Activated CD4-positive, alpha-beta T cell treated with anti-CD3 and anti-CD28 coated beads for 36 hours (primary cell): ENCODE results near the gene OSBP2. TPM values are rescaled to one million over a fixed set of nuclear protein-coding genes. Genes with fewer than 3 reads are reported as not detected.
"Not testable (repeated sequence)": the region's sequence is repeated elsewhere in the genome, so short reads cannot be mapped to it uniquely, and the experiment has no call there.

Source experiments
- ATAC-seq: fragments of 200-7000 bp; cut with Tn5 transposase; one replicate; pipeline ENCODE4 v1.10.0; 2021; ENCODE audit warnings: mild to moderate bottlenecking, moderate library complexity
- CTCF ChIA-PET: fragments of 350-600 bp; sonication (Branson Sonifier 250); formaldehyde crosslinking; loops from one replicate; lab custom pipeline; 2021; ENCODE audit warnings: antibody characterized with exemption; lab: Charles Lee
- POLR2A ChIA-PET: fragments of 350-600 bp; sonication (Branson Sonifier 250); formaldehyde crosslinking; loops from one replicate; lab custom pipeline; 2021; ENCODE audit warnings: antibody characterized with exemption, inconsistent platforms; lab: Charles Lee
- DNase-seq: peaks from one replicate; pipeline ENCODE4 v3.0.0-alpha.2; 2020
- H3K27ac Mint-ChIP-seq: one replicate; pipeline ENCODE4 v1.8.0; 2021; ENCODE audit warnings: mixed read lengths
- H3K27me3 Mint-ChIP-seq: one replicate; pipeline ENCODE4 v1.8.0; 2021; ENCODE audit warnings: mixed read lengths
- H3K36me3 Mint-ChIP-seq: one replicate; pipeline ENCODE4 v1.8.0; 2021; ENCODE audit warnings: low read depth, mixed read lengths
- H3K4me1 Mint-ChIP-seq: one replicate; pipeline ENCODE4 v1.8.0; 2021; ENCODE audit warnings: mixed read lengths
- H3K4me3 Mint-ChIP-seq: one replicate; pipeline ENCODE4 v1.8.0; 2021; ENCODE audit warnings: mild to moderate bottlenecking, moderate library complexity, mixed read lengths
- H3K9me3 Mint-ChIP-seq: one replicate; pipeline ENCODE4 v1.8.0; 2021; ENCODE audit warnings: low read depth, mixed read lengths
- intact Hi-C, 2 experiments: fragments of 100-400 bp; cut with DNase I in 1 of 2; cut with micrococcal nuclease in 1 of 2; formaldehyde crosslinking; loops; one replicate each; pipeline versions ENCODE4 v1.14.2 to v1.15.1; 2022 to 2024; cut with DNase I, micrococcal nuclease
- total RNA-seq, 2 experiments: library from RNA; stranded (reverse); gene quantifications; one replicate each; pipeline ENCODE4 v1.2.3, GENCODE V29; 2021

Gene OSBP2
- total RNA-seq, 2 experiments from 2014 or later = 1.2 to 1.4 TPM

DNA sequence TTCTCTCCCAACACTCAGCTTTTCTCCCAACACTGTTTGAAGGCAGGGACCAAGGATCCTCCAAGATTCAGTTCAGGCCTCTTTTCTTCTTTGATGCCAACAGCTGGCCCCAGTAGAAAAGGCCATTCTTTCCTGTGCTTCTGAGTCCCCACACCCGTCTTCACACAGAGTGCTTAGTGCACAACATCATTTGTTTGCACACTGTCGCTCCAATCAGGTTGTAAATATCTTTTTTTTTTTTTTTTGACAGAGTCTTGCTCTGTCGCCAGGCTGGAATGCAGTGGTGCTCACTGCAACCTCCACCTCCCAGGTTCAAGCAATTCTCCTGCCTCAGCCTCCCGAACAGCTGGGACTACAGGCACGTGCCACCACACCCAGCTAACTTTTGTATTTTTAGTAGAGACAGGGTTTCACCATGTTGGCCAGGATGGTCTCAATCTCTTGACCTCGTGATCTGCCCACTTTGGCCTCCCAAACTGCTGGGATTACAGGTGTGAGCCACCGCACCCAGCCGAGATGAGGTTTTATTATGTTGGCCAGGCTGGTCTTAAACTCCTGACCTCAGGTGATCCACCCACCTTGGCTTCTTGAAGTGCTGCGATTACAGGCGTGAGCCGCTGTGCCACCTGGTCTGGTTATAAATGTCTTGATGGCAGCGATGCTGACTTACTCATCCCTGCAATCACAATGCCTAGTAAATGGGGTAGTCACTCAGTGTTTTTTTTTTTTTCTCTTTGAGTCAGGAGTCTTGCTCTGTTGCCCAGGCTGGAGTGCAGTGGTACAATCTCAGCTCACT is 14.6 kb upstream of the OSBP2 start:
- H3K9me3 Mint-ChIP-seq, H3K4me3 Mint-ChIP-seq, H3K27ac Mint-ChIP-seq, intact Hi-C loops, DNase-seq, POLR2A ChIA-PET, ATAC-seq, H3K27me3 Mint-ChIP-seq, H3K4me1 Mint-ChIP-seq, H3K36me3 Mint-ChIP-seq: not testable (repeated sequence)
- CTCF ChIA-PET = interaction anchor here (0.7 kb wide), 2 partner anchors 61 to 1024 kb away, joined by 3 read pairs; no protein-coding TSS in a partner anchor

DNA sequence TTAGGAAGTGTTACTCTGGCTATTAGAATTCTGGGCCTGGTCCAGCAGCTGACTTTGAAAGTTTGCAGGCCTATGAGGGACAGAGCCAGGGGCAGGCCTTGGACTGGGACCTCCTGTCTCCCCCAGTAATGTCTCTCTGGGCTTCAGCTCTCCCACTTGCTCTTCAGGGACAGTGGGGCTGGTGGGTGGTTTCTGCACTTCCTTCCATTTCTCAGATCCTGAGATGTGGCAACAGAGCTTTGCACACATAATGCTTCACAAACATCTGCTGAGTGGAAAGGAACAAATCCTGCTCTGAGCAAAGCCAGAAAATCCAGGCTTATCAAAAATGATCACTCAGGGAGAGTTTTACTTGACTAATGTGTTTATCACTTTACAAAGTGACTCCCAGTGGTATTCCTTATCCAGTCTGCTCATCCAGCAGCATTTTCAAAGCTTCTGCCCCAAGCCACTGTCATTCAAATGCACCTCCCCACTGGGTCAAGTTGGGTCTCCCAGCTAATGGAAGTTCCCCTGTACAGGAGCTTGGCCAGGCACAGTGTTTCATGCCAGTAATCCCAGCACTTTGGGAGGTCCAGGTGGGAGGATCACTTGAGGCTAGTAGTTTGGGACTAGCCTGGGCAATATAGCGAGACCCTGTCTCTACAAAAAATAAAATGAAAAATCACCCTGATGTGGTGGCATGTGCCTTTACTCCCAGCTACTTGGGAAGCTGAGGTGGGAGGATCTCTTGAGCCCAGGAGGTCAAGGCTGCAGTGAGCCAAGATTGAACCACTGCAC is 13.5 kb upstream of the OSBP2 start:
- H3K27me3 Mint-ChIP-seq = peaks cover 10% of the 10 kb centered on the region
- no peaks in the 10 kb centered on the region for H3K9me3 Mint-ChIP-seq
- no peak overlapping the region for H3K4me3 Mint-ChIP-seq
- no peak for ATAC-seq
- no peaks in the 10 kb centered on the region for H3K36me3 Mint-ChIP-seq
- intact Hi-C loops = no loop called here
- DNase-seq = no peak
- H3K4me1 Mint-ChIP-seq = no peaks in the 10 kb centered on the region
- H3K27ac Mint-ChIP-seq = no peak overlapping the region
- POLR2A ChIA-PET = no interaction called here
- CTCF ChIA-PET = interaction anchor here (0.6 kb wide), 1 partner anchor 71 kb away, joined by 3 read pairs; no protein-coding TSS in a partner anchor

DNA sequence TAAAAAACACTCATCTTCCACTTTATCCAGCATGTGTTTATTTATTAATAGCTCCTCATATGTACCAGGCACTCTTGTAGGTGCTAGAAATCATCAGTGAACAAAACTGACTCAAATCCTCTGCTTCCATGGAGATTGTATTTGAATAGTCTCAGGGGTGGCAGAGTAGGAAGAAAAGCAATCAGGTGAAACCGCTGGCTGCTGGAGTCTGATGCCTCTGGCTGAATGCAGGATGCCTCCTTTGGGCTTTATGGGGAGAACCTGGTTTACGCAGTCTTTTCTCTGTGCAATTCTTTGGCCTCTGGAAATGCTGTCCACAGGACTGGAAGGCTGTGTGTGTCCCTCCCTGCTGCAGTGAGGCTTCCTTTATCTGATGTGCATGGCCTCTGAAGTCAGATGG is 12.8 kb upstream of the OSBP2 start:
- Mint-ChIP-seq H3K36me3 (no peaks in the 10 kb centered on the region), H3K4me1 (no peaks in the 10 kb centered on the region), H3K27ac (no peak overlapping the region), H3K9me3 (no peaks in the 10 kb centered on the region), H3K4me3 (no peak overlapping the region), H3K27me3 (peaks cover 7% of the 10 kb centered on the region)
- ChIA-PET CTCF (interaction anchor here (0.6 kb wide), 1 partner anchor 71 kb away, joined by 3 read pairs; no protein-coding TSS in a partner anchor), POLR2A (no interaction called here)
- ATAC-seq = no peak
- intact Hi-C loops = no loop called here
- DNase-seq = no peak

GRCh38 chr22:30685178-30685577 is 9.5 kb upstream of the OSBP2 start:
- ChIA-PET CTCF (interaction anchor here (0.6 kb wide), 1 partner anchor 40 kb away, joined by 3 read pairs; no protein-coding TSS in a partner anchor), POLR2A (interaction anchor here (0.7 kb wide), 1 partner anchor 70 kb away, joined by 6 read pairs; no protein-coding TSS in a partner anchor)
- Mint-ChIP-seq H3K27me3 (no peaks in the 10 kb centered on the region), H3K36me3 (no peaks in the 10 kb centered on the region), H3K4me3 (no peak overlapping the region), H3K4me1 (no peaks in the 10 kb centered on the region), H3K27ac (no peak overlapping the region), H3K9me3 (no peaks in the 10 kb centered on the region)
- DNase-seq (no peak), ATAC-seq (no peak)
- intact Hi-C loops = no loop called here

GRCh38 chr22:30687358-30687757 is 7.3 kb upstream of the OSBP2 start:
- H3K9me3 Mint-ChIP-seq = no peaks in the 10 kb centered on the region
- no peaks in the 10 kb centered on the region for H3K4me1 Mint-ChIP-seq
- H3K36me3 Mint-ChIP-seq = no peaks in the 10 kb centered on the region
- no peak for ATAC-seq
- no peak overlapping the region for H3K27ac Mint-ChIP-seq
- intact Hi-C loops = no loop called here
- DNase-seq = no peak
- CTCF ChIA-PET = interaction anchor here (0.8 kb wide), 1 partner anchor 1254 kb away, joined by 3 read pairs; no protein-coding TSS in a partner anchor
- POLR2A ChIA-PET = no interaction called here
- H3K27me3 Mint-ChIP-seq = peaks cover 3% of the 10 kb centered on the region
- no peak overlapping the region for H3K4me3 Mint-ChIP-seq

DNA sequence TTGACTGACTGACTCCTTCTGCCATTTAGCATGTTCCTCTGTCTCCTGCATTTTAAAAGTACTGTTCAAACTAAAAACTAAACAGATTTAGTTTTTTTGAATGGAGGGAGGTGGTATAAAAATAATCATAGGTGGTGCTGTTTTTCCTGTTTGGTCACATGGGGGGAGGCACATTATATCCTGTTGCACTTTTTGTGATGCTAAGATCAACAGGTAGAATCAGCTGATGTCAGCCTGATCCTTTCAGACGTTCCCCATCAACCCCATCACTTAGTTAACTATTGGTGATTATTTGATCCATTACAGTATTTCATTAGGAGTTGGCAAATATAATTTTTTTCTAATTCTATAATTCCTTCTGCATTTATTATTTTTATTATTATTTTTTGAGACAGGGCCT is 5.1 kb upstream of the OSBP2 start:
- no peak overlapping the region for H3K4me3 Mint-ChIP-seq
- no peak for ATAC-seq
- no peak for DNase-seq
- ChIA-PET POLR2A (no interaction called here), CTCF (interaction anchor here (0.6 kb wide), 1 partner anchor 115 kb away, joined by 3 read pairs; no protein-coding TSS in a partner anchor)
- H3K27ac Mint-ChIP-seq = no peak overlapping the region
- peaks cover 12% of the 10 kb centered on the region for H3K27me3 Mint-ChIP-seq
- intact Hi-C loops = no loop called here
- no peaks in the 10 kb centered on the region for H3K9me3 Mint-ChIP-seq
- peaks cover 5% of the 10 kb centered on the region for H3K4me1 Mint-ChIP-seq
- H3K36me3 Mint-ChIP-seq = no peaks in the 10 kb centered on the region

DNA sequence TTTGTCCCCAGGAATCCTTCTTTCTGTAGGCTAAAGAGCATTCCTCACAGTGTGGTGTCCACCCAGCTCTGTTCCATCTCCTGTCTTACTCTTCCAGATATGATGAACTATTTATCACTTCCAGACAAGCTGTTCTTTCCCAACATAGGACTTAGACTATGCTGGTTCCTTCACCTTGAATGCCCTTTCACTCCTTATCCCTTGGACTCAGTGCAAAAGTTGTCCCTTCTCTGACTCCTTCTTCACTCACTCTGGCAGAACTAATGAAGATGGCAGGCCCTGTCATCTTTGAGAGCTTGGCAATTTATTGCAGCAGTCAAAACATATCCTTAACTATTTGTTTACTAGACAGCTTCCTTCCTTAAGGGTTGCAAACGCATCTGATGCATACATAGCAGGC is 3.5 kb upstream of the OSBP2 start:
- Mint-ChIP-seq H3K4me1 (peaks cover 5% of the 10 kb centered on the region), H3K4me3 (no peak overlapping the region), H3K36me3 (no peaks in the 10 kb centered on the region), H3K27me3 (peaks cover 18% of the 10 kb centered on the region), H3K9me3 (no peaks in the 10 kb centered on the region), H3K27ac (no peak overlapping the region)
- ChIA-PET CTCF (interaction anchor here (0.8 to 1.5 kb wide), 3 partner anchors 41 to 309 kb away, joined by 3 to 6 read pairs (median 4); no protein-coding TSS in a partner anchor), POLR2A (no interaction called here)
- intact Hi-C loops = no loop called here
- ATAC-seq (no peak), DNase-seq (no peak)

GRCh38 chr22:30694171-30694639 is 469 bp upstream of the OSBP2 start:
- CTCF ChIA-PET = interaction anchor here (1.1 to 1.3 kb wide), 2 partner anchors 44 to 61 kb away, joined by 3 to 4 read pairs; no protein-coding TSS in a partner anchor
- Mint-ChIP-seq H3K36me3 (no peaks in the 10 kb centered on the region), H3K27ac (peak overlapping the region; percentile 74), H3K9me3 (no peaks in the 10 kb centered on the region), H3K4me1 (peaks cover 5% of the 10 kb centered on the region), H3K4me3 (peak overlapping the region; percentile 79), H3K27me3 (peaks cover 18% of the 10 kb centered on the region)
- POLR2A ChIA-PET = no interaction called here
- intact Hi-C loops = loop anchor here (1.0 to 2.0 kb wide), 5 partner anchors 27 to 60 kb away; partner anchors contain the start of genes DUSP18 (in 1 of the 2) and SLC35E4 (in 1 of the 2)
- ATAC-seq (peak; percentile 76), DNase-seq (peak; percentile 72)

DNA sequence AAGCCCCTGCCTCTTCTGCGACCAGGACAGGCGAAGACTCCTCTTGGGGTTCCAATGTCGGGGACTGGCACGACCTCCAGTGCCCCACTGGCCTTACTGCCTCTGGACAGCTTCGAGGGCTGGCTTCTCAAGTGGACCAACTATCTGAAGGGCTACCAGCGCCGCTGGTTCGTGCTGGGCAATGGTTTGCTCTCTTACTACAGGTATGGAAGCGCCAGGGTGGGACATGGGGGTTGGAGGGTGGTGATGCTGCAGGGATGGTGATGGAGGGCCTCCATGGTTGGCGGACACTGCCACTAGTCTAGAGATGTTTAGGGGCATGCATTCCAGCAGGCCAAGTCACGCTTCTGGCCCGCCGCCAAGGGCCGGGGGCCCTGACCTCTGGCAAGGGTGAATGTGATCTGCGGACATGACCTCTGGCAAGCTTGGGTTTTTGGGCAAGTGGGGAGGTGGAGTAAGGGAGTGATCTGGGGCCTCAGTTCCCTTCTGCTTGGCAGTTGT is 727 bp downstream of the OSBP2 start:
- intact Hi-C loops = loop anchor here in 1 of 2 experiments (2.0 kb wide), 1 partner anchor 45 kb away; no protein-coding TSS in a partner anchor
- ATAC-seq = no peak
- no peaks in the 10 kb centered on the region for H3K36me3 Mint-ChIP-seq
- peaks cover 5% of the 10 kb centered on the region for H3K4me1 Mint-ChIP-seq
- DNase-seq = no peak
- H3K27me3 Mint-ChIP-seq = peaks cover 18% of the 10 kb centered on the region
- peak overlapping the region; percentile 28 for H3K4me3 Mint-ChIP-seq
- H3K27ac Mint-ChIP-seq = peak overlapping the region; percentile 58
- POLR2A ChIA-PET = interaction anchor here (0.5 kb wide), 1 partner anchor 10 kb away, joined by 8 read pairs; no protein-coding TSS in a partner anchor
- H3K9me3 Mint-ChIP-seq = no peaks in the 10 kb centered on the region
- CTCF ChIA-PET = interaction anchor here (0.6 to 1.0 kb wide), 2 partner anchors 11 to 226 kb away, joined by 3 to 4 read pairs; no protein-coding TSS in a partner anchor

GRCh38 chr22:30695871-30696655 is 1.4 kb downstream of the OSBP2 start:
- ChIA-PET CTCF (interaction anchor here (0.6 to 1.0 kb wide), 3 partner anchors 10 to 226 kb away, joined by 3 to 4 read pairs (median 4); no protein-coding TSS in a partner anchor), POLR2A (no interaction called here)
- Mint-ChIP-seq H3K4me1 (peaks cover 5% of the 10 kb centered on the region), H3K9me3 (no peaks in the 10 kb centered on the region), H3K36me3 (no peaks in the 10 kb centered on the region), H3K27me3 (peaks cover 18% of the 10 kb centered on the region), H3K27ac (no peak overlapping the region), H3K4me3 (peak overlapping the region; percentile 16)
- ATAC-seq (no peak), DNase-seq (no peak)
- intact Hi-C loops = loop anchor here in 1 of 2 experiments (2.0 kb wide), 1 partner anchor 45 kb away; no protein-coding TSS in a partner anchor
